ENCODE data around the gene CHMP4B.
A peak's percentile ranks its signal among the peaks of the same experiment; 100 is the strongest.

Gene CHMP4B

GRCh38 chr20:33839591-33839990, 28.4 kb downstream of the CHMP4B start:
- DNase-seq (ENCODE audit: low spot score), result no peak

DNA sequence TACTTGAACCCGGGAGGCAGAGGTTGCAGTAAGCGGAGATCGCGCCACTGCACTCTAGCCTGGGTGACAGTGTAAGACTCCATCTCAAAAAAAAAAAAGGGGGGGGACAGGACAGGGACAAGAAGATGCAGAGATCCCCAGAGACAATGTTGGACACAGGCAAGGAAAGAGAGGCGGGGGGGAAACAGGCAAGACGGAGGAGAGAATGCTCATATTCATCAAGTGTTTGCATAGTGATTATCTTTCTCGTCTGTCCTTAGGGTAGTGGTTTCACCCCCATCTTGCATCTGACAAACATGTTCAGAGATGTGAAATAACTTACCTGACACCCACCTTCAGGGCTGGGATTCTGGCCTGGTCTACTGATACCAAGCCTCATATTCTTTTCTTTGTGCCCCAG, 29.0 kb downstream of the CHMP4B start:
- no peak for DNase-seq (ENCODE audit: low spot score)

GRCh38 chr20:33840759-33841435, 29.7 kb downstream of the CHMP4B start:
- no peak for DNase-seq (ENCODE audit: low spot score)

GRCh38 chr20:33841436-33841799, 30.3 kb downstream of the CHMP4B start:
- no peak for DNase-seq (ENCODE audit: low spot score)

GRCh38 chr20:33842346-33842745, 31.2 kb downstream of the CHMP4B start:
- no peak for DNase-seq (ENCODE audit: low spot score)

DNA sequence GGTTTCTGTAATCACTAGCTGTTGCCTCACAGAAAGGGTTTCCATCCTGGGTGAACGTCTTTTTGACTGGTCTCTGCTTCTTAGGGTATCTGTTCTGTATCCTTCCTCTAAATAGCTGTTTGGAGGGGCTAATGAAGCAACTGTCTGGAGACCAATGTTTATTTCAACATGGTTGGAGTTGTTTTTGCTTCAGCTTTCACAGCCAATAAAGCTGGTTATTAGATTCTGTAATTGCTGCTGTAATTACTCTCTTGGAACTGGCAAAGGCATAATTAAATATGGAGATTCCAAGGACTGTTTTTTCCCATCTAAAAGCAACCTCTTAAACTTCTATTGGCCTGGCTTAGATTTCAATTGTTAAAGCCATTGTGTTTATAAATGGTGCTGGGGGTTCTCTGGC, 31.9 kb downstream of the CHMP4B start:
- DNase-seq (ENCODE audit: low spot score), result no peak

GRCh38 chr20:33843854-33844253, 32.7 kb downstream of the CHMP4B start:
- no peak for DNase-seq (ENCODE audit: low spot score)

DNA sequence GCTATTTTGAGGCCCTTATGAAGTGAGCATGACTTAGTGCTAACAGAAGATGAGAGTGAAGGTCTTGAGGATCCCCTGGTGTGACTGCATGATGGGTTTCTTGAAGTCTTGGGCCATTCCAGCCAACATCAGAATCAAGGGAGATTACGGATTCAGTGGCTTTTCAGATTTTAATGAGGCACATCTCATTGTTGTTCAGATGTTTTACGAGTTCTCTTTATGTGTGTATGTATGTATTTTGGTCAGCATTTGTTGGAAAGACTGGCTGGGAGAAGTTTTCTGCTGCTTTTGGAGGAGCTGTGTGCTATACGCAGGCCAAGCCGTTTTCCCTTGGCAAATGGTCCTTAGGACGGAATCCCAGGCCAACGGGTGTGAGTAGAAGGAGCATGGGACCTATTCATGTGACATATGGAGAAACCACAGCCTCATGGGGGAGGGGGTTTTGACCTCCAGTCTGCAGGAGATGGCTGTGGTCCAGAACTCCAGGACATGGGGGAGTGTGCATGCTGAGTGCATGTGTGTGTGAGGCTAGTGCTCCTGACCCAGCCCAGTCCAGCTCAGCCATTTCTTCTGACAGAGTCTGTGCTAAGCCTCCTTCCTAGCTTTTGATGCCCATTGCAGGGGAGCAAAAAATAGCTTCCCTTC, 35.3 kb downstream of the CHMP4B start:
- no peak for DNase-seq (ENCODE audit: low spot score)

GRCh38 chr20:33847006-33847405, 35.9 kb downstream of the CHMP4B start:
- no peak for DNase-seq (ENCODE audit: low spot score)

GRCh38 chr20:33848391-33848790, 37.2 kb downstream of the CHMP4B start:
- DNase-seq (ENCODE audit: low spot score), result no peak

GRCh38 chr20:33850159-33850558, 39.0 kb downstream of the CHMP4B start:
- no peak for DNase-seq (ENCODE audit: low spot score)

- no peak for DNase-seq (ENCODE audit: low spot score)
Observed at GRCh38 chr20:33851842-33852466, 40.8 kb downstream of the CHMP4B start.

DNA sequence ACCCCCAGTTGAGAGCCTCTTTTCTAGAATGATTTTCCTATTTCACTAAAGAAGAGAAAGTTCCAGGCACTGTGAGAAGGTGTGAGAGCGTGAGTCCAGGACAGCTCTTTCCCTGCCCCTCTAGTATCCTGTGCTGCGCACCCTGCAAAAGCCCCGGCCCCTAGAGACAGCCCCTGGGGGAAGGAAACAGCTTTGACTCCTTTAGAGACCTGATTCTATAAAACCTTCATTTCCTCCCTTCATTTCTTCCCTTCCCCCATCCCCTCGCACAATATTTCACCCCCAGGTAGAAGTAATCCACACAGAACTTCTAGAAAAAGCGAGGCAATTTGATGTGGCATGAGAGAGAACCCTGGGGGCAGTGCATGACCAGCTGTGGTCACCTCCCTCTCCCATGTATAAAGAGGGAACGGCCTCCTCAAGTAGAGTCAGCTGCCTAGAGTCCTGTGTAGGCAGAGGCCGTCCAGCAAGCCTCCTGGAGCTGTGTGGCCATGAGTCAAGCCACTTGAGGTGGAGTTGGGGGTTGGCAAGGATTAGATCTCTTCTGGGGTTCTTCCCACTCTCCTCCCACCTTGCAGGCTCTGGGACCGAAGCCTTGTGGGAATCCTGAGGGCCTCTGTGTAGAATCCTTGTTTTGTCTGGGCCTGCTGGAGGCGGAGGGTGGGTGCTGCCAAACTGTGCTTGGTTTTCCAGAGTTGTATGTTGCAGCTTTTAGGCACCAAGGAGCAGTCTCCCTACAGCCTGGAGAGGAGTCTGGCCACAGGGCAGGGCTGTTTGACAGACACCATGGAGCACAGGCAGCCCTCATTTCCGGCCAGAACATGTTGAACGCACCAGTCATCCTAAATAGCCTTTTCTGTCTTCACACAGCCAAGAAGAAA, 41.7 kb downstream of the CHMP4B start:
- DNase-seq (ENCODE audit: low spot score), result no peak

- no peak for DNase-seq (ENCODE audit: low spot score)
Observed at GRCh38 chr20:33853507-33853813, 42.3 kb downstream of the CHMP4B start.

DNA sequence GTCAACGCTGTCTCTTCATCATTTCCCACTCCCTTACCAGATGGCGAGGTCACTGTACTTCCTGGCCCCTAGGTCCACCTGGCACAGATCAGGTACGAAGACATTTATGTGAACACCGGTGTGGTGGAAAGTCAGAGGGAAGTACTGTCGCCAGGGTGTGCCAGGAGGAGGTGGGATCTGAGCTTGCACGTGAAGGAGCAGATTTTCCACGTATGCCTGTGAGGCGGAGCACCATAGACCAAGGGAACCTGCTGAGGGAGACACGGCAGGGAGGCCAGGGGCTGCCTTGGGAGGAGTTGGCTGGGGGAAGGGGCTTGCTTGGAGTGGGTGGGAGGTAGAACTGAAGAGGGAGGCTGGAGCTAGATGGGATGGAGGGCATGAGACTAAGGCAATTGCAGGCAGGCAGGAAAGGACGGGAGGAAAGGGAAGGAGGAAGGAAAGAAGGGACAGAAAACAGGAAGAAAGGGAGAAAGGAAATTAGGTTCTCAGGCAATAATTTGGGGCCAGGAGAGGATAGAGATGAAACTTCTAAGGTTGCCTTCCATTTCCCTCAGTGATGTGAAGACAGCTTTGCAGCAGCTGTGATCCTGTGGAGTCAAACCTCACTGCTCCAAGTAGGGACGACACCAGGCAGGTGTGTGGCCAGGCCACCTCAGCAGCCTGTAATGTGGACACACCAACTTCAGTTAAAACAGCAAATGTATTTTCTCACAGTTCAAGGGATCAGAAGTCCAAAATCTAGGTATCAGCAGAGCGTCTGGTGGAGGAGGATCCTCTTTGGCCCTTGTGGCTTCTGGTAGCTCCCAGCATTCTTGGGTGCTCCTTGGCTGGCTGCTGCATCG, 46.8 kb downstream of the CHMP4B start:
- no peak for DNase-seq (ENCODE audit: low spot score)

DNA sequence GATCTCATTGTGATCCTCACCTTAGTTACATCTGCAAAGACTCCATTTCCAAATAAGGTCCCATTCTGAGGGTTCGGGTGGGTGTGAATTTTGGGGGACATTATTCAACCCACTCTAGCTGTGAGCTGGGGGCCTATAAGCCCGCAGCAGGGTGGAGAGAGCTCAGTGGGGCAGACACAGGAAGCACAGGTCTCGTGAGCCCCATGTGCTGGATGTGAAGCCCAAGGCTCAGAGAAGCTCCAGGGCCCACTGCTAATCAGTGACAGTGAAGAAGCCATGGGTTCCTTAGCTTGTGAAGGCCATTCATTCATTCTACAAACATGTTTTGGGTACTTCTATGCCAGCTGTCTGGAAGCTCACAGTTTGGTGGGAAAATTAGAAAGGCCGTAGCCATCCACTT, 47.5 kb downstream of the CHMP4B start:
- DNase-seq (ENCODE audit: low spot score), result no peak

DNA sequence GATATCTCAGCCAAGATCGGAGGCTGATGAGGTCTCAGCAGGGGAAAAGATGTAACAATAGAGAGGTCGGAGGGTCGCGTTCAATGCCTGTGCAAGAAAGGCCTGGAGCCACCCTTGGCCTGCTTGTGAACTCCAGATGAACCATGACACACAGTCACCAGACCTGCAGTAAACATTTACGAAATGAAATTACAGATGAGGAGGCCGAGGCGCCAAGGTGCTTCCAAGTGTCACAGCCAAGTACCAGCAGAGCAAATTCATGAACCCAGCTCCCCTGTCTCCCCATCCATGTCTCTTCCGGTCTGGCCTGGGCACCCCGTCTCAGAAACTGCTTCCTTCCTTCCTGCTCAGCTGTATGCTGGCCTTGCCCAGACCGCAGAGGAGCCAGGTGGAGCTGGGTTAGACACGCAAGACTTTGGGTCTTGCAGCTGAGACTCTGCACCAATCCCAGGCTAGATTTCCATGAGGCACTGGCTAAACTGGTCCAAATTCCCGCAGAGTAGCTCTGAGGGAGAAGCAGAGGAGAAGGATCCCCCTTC, 48.1 kb downstream of the CHMP4B start:
- peak; percentile 20 for DNase-seq (ENCODE audit: low spot score)

DNA sequence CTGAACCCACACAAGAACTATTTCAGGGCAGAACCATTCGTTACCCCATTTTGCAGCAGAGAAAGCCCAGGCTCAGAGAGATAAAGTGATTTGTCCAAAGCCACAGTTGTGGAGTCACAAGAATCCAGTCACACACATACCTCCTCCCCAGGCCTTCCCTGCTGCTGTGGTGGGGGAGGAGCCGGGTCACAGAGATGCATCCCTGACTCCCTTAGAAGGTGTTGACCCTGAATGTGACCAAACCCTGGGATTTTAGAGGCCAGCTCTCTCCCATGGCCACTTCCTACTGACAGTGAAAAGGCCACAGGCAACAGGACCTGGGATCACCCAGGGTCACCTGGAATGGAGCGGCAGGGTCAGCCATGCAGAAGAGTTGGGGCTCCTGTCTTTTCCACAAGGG, 48.6 kb downstream of the CHMP4B start:
- DNase-seq (ENCODE audit: low spot score), result no peak

DNA sequence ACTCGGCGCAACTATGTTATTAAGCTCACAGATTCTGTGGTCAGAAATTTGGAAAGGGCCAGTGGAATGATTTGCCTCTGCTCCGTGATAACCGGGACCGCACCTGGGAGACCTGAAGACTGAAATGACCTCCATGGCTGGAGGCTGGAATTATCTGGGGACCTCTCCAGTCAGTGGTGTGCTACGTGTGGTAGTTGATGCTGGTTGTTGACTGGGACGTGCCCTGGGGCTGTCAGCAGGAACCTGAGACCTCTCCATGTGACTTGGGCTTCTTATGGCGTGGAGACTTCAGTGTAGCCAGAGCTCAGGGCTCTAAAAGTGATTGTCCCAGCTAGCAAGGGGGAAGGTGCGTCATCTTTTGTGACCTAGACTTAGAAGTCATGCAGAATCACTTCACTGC, 50.3 kb downstream of the CHMP4B start:
- no peak for DNase-seq (ENCODE audit: low spot score)

GRCh38 chr20:33862709-33863403, 51.7 kb downstream of the CHMP4B start:
- peak; percentile 24 for DNase-seq (ENCODE audit: low spot score)

All from CD4-positive, alpha-beta T cell treated with Interleukin-2 at 100 ng/mL for 4 hours (primary cell).